Sigmoid colon (tissue), 4 donors: Measurements from ENCODE around the gene SEC61G.

ENCODE experiments used
- POLR2A ChIP-seq, 2 donors: fragments of 450-650 bp; IDR thresholded peaks; one replicate each; pipeline ENCODE4 v1.6.1; 2016; ENCODE audit warnings: antibody characterized with exemption in 2 of 2, mild to moderate bottlenecking in 2 of 2, moderate library complexity in 2 of 2
- POLR2AphosphoS5 ChIP-seq, 4 donors: sonication (generic); formaldehyde crosslinking; IDR thresholded peaks; one replicate each; pipeline ENCODE4 v1.6.1; 2017; ENCODE audit warnings: antibody characterized with exemption in 4 of 4
- TF ChIP-seq, protein P1 (sequence below), 4 experiments: fragments of 450-650 bp in 3 of 4; fragments of 200-600 bp in 1 of 4; IDR thresholded peaks; one replicate each; pipeline ENCODE4 v1.5.1; 2016 to 2019; ENCODE audit warnings: antibody characterized with exemption in 4 of 4, mild to moderate bottlenecking in 3 of 4, moderate library complexity in 2 of 4

DNA sequence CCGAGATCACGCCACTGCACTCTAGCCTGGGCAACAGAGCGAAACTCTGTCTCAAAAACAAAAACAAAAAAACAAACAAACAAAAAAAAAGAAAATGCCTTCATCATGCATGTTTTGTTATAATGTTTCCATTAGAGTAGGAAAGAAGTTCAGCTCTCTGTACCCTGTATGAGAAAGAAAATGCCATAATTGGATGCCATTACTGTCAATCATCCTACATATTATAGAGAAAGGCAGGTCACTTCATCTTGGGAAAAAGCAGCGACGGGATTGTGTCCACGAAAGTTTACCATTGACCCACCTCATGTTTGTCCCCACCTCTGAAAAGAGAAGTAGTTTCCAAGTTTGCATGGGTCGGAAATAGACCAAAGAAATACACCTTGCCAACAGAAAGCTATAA is 33.8 kb downstream of the SEC61G start:
- TF ChIP-seq POLR2A (IDR thresholded peaks at IDR 0.05) (no peak), POLR2AphosphoS5 (IDR thresholded peaks at IDR 0.05) (no peak)
- TF ChIP-seq, protein P1, sequence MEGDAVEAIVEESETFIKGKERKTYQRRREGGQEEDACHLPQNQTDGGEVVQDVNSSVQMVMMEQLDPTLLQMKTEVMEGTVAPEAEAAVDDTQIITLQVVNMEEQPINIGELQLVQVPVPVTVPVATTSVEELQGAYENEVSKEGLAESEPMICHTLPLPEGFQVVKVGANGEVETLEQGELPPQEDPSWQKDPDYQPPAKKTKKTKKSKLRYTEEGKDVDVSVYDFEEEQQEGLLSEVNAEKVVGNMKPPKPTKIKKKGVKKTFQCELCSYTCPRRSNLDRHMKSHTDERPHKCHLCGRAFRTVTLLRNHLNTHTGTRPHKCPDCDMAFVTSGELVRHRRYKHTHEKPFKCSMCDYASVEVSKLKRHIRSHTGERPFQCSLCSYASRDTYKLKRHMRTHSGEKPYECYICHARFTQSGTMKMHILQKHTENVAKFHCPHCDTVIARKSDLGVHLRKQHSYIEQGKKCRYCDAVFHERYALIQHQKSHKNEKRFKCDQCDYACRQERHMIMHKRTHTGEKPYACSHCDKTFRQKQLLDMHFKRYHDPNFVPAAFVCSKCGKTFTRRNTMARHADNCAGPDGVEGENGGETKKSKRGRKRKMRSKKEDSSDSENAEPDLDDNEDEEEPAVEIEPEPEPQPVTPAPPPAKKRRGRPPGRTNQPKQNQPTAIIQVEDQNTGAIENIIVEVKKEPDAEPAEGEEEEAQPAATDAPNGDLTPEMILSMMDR (IDR thresholded peaks at IDR 0.05): no peak
